ENCODE measurements around the gene DYNC1H1. TPM values are rescaled to one million over a fixed set of nuclear protein-coding genes. Genes with fewer than 3 reads are reported as not detected.

DYNC1H1 gene
- total and polyA plus RNA-seq, 2 donors (not counting 1 experiment from before 2014, with no cell fraction given), result 73.2 to 257 TPM

- intact Hi-C loops (cut with micrococcal nuclease), result no loop called here
- CTCF ChIA-PET, result no interaction called here
- Mint-ChIP-seq H3K4me3 (no peak overlapping the region), H3K27ac (no peak overlapping the region), H3K4me1 (no peaks in the 10 kb centered on the region), H3K9me3 (ENCODE audit: insufficient read depth) (no peaks in the 10 kb centered on the region), H3K27me3 (no peaks in the 10 kb centered on the region)
- no peak overlapping the region for H3K9ac ChIP-seq (ENCODE audit: low read length)
- ATAC-seq (ENCODE audit: low read depth) (no peak), DNase-seq (no peak)
- POLR2A ChIA-PET, result no interaction called here
- no peaks in the 10 kb centered on the region for H3K9me3 ChIP-seq (ENCODE audit: control extremely low read depth in 1 of 3, control insufficient read depth in 2 of 3, insufficient read depth in 1 of 3, low read length in 2 of 3)
- H3K4me3 ChIP-seq (ENCODE audit: control extremely low read depth in 1 of 5, extremely low read depth in 1 of 5, insufficient read depth in 1 of 5, low read depth in 2 of 5, low read length in 4 of 5), result no peak overlapping the region
- H3K36me3 ChIP-seq (replicated peaks in 1 of 2; ENCODE audit: control extremely low read depth in 1 of 2, control insufficient read depth in 1 of 2, extremely low read depth in 1 of 2, insufficient read depth in 2 of 2, low read length in 1 of 2), result peaks cover 2 to 21% of the 10 kb centered on the region in 2 experiments
- no peak overlapping the region for H3K4me2 ChIP-seq (replicated peaks; ENCODE audit: low read depth, low read length, poor library complexity, severe bottlenecking)
- no peaks in the 10 kb centered on the region for H3K27me3 ChIP-seq (replicated peaks in 1 of 4; ENCODE audit: control extremely low read depth in 1 of 4, control insufficient read depth in 3 of 4, insufficient read depth in 4 of 4, low read length in 3 of 4)
- no peaks in the 10 kb centered on the region for H3K4me1 ChIP-seq (ENCODE audit: control insufficient read depth in 2 of 2, insufficient read depth in 2 of 2, low read length in 2 of 2)
- H2AFZ ChIP-seq (ENCODE audit: insufficient read depth, low read depth, low read length, poor library complexity, severe bottlenecking), result no peak overlapping the region
- no peaks in the 10 kb centered on the region for H3K79me2 ChIP-seq (ENCODE audit: control insufficient read depth, insufficient read depth, low read length)
- no peaks in the 10 kb centered on the region for H4K20me1 ChIP-seq (ENCODE audit: control insufficient read depth, insufficient read depth, low read length, poor library complexity, severe bottlenecking)
- TF ChIP-seq EZH2 (IDR thresholded peaks at IDR 0.05; ENCODE audit: borderline replicate concordance, insufficient read depth, low read depth, low read length, poor library complexity, severe bottlenecking), result no peak
- H3K27ac ChIP-seq (ENCODE audit: low read length in 2 of 2), result no peak overlapping the region
- 85% methylated on average over 8 of the region's 10 CpGs for WGBS (ENCODE audit: insufficient coverage)
These were observed 36.5 kb upstream of the DYNC1H1 start for GRCh38 chr14:101927859-101928258.

GRCh38 chr14:101928415-101928841, 35.9 kb upstream of the DYNC1H1 start:
- H3K4me1 ChIP-seq (ENCODE audit: control insufficient read depth in 2 of 2, insufficient read depth in 2 of 2, low read length in 2 of 2), result no peaks in the 10 kb centered on the region
- peaks cover 2 to 21% of the 10 kb centered on the region in 2 experiments for H3K36me3 ChIP-seq (replicated peaks in 1 of 2; ENCODE audit: control extremely low read depth in 1 of 2, control insufficient read depth in 1 of 2, extremely low read depth in 1 of 2, insufficient read depth in 2 of 2, low read length in 1 of 2)
- POLR2A ChIA-PET, result no interaction called here
- H3K27ac ChIP-seq (ENCODE audit: low read length in 2 of 2), result no peak overlapping the region
- H4K20me1 ChIP-seq (ENCODE audit: control insufficient read depth, insufficient read depth, low read length, poor library complexity, severe bottlenecking), result no peaks in the 10 kb centered on the region
- H3K27me3 ChIP-seq (replicated peaks in 1 of 4; ENCODE audit: control extremely low read depth in 1 of 4, control insufficient read depth in 3 of 4, insufficient read depth in 4 of 4, low read length in 3 of 4), result no peaks in the 10 kb centered on the region
- no peaks in the 10 kb centered on the region for H3K79me2 ChIP-seq (ENCODE audit: control insufficient read depth, insufficient read depth, low read length)
- H3K27ac Mint-ChIP-seq, result peak overlapping the region; percentile 32
- CTCF ChIA-PET, result no interaction called here
- no peak overlapping the region for H3K9ac ChIP-seq (ENCODE audit: low read length)
- H2AFZ ChIP-seq (ENCODE audit: insufficient read depth, low read depth, low read length, poor library complexity, severe bottlenecking), result no peak overlapping the region
- ATAC-seq (ENCODE audit: low read depth) (no peak), DNase-seq (no peak)
- WGBS (ENCODE audit: insufficient coverage), result 98% methylated on average over 24 of the region's 24 CpGs
- no peaks in the 10 kb centered on the region for H3K4me1 Mint-ChIP-seq
- H3K9me3 ChIP-seq (ENCODE audit: control extremely low read depth in 1 of 3, control insufficient read depth in 2 of 3, insufficient read depth in 1 of 3, low read length in 2 of 3), result no peaks in the 10 kb centered on the region
- H3K27me3 Mint-ChIP-seq, result no peaks in the 10 kb centered on the region
- TF ChIP-seq CTCF (IDR thresholded peaks at IDR 0.05), result no peak
- TF ChIP-seq EZH2 (IDR thresholded peaks at IDR 0.05; ENCODE audit: borderline replicate concordance, insufficient read depth, low read depth, low read length, poor library complexity, severe bottlenecking), result no peak
- H3K4me3 Mint-ChIP-seq, result no peak overlapping the region
- H3K4me2 ChIP-seq (replicated peaks; ENCODE audit: low read depth, low read length, poor library complexity, severe bottlenecking), result no peak overlapping the region
- no peaks in the 10 kb centered on the region for H3K9me3 Mint-ChIP-seq (ENCODE audit: insufficient read depth)
- intact Hi-C loops (cut with micrococcal nuclease), result no loop called here
- H3K4me3 ChIP-seq (ENCODE audit: control extremely low read depth in 1 of 5, extremely low read depth in 1 of 5, insufficient read depth in 1 of 5, low read depth in 2 of 5, low read length in 4 of 5), result no peak overlapping the region
